ENCODE data around the gene MAGI3. TPM values are rescaled to one million over a fixed set of nuclear protein-coding genes. Genes with fewer than 3 reads are reported as not detected.

The MAGI3 gene
- 5.4 TPM for total RNA-seq
- long read RNA-seq, full-length matches to known transcripts: 4 of 6 reads
- long read RNA-seq, partial matches to known transcripts: 1 of 6 reads
- long read RNA-seq, other reads (novel, unspliced or antisense): 1 of 6 reads

DNA sequence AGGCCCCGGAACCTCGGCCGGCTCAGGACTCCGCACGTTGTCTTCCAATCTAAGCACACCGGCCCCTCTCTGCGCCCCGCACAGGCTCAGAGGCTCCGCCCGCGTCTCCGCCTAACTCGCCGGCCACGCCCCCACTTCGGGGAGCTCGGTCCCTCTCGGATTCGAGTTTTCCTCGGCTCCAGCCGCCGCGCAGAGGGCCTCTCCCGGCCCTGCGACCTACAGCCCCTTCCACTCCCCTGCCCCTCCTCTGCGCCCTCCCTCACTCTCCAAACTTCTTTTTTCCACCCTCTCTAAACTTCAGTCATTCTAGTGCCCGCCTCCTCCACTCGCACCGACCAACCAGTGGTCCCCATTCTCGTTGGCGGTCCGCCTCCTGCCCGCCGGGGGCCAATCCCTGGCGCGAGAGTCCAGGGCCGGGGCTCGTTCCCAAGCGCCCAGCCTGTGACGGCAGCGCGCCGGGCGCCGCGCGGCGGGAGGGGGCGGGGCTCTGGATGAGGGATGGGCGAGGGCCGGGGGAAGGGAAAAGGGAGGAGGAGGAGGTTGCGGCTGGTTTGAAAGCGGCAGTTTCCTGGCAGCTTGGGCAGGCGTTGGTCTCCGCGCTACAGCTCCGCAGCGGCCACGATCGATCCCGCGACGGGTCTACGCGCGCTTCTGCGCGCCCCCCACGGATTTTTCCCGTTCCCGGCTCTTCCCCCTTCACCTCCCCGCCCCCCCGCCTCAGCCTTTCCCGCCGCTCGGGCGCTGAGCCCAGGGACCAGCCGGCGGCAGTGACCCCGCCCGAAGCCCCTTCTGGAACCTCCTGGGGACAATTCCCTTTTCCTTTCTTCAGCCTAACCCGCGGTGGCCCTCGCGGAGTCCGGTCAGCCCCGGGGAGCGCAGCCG is at the start of gene MAGI3:
TSS of gene MAGI3 (plus strand) at position 563 of the 882 bp plus-strand sequence. CDS start 519 bp downstream, outside the sequence.
- H3K36me3 ChIP-seq: no peaks in the 10 kb centered on the region
- peak within 1 kb of the TSS; percentile 91 for H3K27ac ChIP-seq (replicated peaks)
- peaks cover 51% of the 10 kb centered on the region for H3K4me1 ChIP-seq
- peak within 1 kb of the TSS; percentile 86 for H3K4me3 ChIP-seq
- TF ChIP-seq, protein P1, sequence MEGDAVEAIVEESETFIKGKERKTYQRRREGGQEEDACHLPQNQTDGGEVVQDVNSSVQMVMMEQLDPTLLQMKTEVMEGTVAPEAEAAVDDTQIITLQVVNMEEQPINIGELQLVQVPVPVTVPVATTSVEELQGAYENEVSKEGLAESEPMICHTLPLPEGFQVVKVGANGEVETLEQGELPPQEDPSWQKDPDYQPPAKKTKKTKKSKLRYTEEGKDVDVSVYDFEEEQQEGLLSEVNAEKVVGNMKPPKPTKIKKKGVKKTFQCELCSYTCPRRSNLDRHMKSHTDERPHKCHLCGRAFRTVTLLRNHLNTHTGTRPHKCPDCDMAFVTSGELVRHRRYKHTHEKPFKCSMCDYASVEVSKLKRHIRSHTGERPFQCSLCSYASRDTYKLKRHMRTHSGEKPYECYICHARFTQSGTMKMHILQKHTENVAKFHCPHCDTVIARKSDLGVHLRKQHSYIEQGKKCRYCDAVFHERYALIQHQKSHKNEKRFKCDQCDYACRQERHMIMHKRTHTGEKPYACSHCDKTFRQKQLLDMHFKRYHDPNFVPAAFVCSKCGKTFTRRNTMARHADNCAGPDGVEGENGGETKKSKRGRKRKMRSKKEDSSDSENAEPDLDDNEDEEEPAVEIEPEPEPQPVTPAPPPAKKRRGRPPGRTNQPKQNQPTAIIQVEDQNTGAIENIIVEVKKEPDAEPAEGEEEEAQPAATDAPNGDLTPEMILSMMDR (IDR thresholded peaks at IDR 0.05; ENCODE audit: borderline replicate concordance): no peak
- H3K27me3 ChIP-seq (ENCODE audit: low read depth): no peaks in the 10 kb centered on the region
- peak; percentile 97 for DNase-seq
- intact Hi-C loops (cut with micrococcal nuclease): no loop called here
- H3K9me3 ChIP-seq (replicated peaks): peaks cover 5% of the 10 kb centered on the region

DNA sequence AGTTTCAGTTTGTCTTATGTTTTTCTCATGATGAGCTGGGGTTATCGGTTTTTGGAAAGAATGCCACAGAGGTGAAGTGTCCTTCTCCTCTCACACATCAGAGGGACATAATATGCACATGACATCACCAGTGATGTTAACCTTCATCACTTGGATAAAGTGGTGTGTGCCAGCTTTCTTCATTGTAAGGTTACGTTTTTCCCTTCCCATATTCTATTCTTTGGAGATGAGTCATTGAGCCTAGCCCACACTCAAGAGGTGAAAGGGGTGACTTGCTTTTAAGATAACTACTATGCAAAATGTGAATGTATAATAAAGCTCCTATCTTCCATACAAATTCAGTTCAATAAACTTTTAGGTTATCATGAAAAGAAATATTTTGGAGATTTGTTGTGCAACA is 36.7 kb upstream of the MAGI3 start:
- Histone ChIP-seq H3K9me3 (replicated peaks) (no peaks in the 10 kb centered on the region), H3K27ac (replicated peaks) (no peak overlapping the region), H3K4me1 (no peaks in the 10 kb centered on the region), H3K36me3 (no peaks in the 10 kb centered on the region), H3K27me3 (ENCODE audit: low read depth) (no peaks in the 10 kb centered on the region), H3K4me3 (no peak overlapping the region)
- TF ChIP-seq, protein P1 (IDR thresholded peaks at IDR 0.05; ENCODE audit: borderline replicate concordance): no peak
- intact Hi-C loops (cut with micrococcal nuclease): no loop called here
- DNase-seq: no peak

GRCh38 chr1:113363935-113364334 is 26.4 kb upstream of the MAGI3 start:
- no peak overlapping the region for H3K4me3 ChIP-seq
- intact Hi-C loops (cut with micrococcal nuclease): no loop called here
- TF ChIP-seq, protein P1 (IDR thresholded peaks at IDR 0.05; ENCODE audit: borderline replicate concordance): no peak
- no peak for DNase-seq
- H3K36me3 ChIP-seq: no peaks in the 10 kb centered on the region
- H3K27ac ChIP-seq (replicated peaks): no peak overlapping the region
- H3K9me3 ChIP-seq (replicated peaks): peaks cover 5% of the 10 kb centered on the region
- H3K4me1 ChIP-seq: no peaks in the 10 kb centered on the region
- H3K27me3 ChIP-seq (ENCODE audit: low read depth): no peaks in the 10 kb centered on the region

- H3K4me1 ChIP-seq: no peaks in the 10 kb centered on the region
- TF ChIP-seq, protein P1 (IDR thresholded peaks at IDR 0.05; ENCODE audit: borderline replicate concordance): no peak
- H3K27ac ChIP-seq (replicated peaks): no peak overlapping the region
- H3K4me3 ChIP-seq: no peak overlapping the region
- H3K36me3 ChIP-seq: no peaks in the 10 kb centered on the region
- no peaks in the 10 kb centered on the region for H3K27me3 ChIP-seq (ENCODE audit: low read depth)
- intact Hi-C loops (cut with micrococcal nuclease): no loop called here
- H3K9me3 ChIP-seq (replicated peaks): peaks cover 5% of the 10 kb centered on the region
- DNase-seq: no peak
These were observed 21.3 kb upstream of the MAGI3 start for GRCh38 chr1:113369040-113369439.

DNA sequence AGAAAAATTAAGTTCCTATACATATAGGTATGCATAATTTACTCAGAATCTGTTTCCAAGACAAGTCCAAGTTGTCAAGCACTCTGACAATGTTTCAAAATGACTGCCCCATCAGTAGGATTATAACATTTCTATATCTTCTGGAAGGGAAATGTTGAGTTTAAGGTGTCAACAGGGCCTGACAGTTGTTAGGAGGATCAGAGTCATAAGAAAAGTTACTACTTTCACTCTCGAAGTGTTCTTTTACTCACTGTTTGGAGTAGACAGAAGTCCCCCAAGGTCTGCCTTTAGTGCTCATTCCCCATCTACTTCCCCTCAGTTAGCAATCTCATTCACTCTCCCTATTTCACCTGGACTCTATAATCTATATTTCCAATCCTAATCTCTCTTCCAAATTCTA is 20.6 kb upstream of the MAGI3 start:
- peaks cover 5% of the 10 kb centered on the region for H3K9me3 ChIP-seq (replicated peaks)
- TF ChIP-seq, protein P1 (IDR thresholded peaks at IDR 0.05; ENCODE audit: borderline replicate concordance): no peak
- no peaks in the 10 kb centered on the region for H3K36me3 ChIP-seq
- no peaks in the 10 kb centered on the region for H3K4me1 ChIP-seq
- no peak overlapping the region for H3K4me3 ChIP-seq
- DNase-seq: no peak
- no peaks in the 10 kb centered on the region for H3K27me3 ChIP-seq (ENCODE audit: low read depth)
- H3K27ac ChIP-seq (replicated peaks): no peak overlapping the region
- intact Hi-C loops (cut with micrococcal nuclease): no loop called here

Measured in left ventricle myocardium inferior (tissue), 1 donor.